ENCODE data around the gene ULBP2.
"Not testable (repeated sequence)": the region's sequence is repeated elsewhere in the genome, so short reads cannot be mapped to it uniquely, and the experiment has no call there.

ULBP2 gene

GRCh38 chr6:149925253-149925973 is 16.4 kb upstream of the ULBP2 start:
- peaks cover 23% of the 10 kb centered on the region for H3K4me1 ChIP-seq (ENCODE audit: control insufficient read depth, insufficient read depth, low read depth, low read length)
- H3K79me1 ChIP-seq (replicated peaks; ENCODE audit: low read length, poor library complexity, severe bottlenecking), result no peaks in the 10 kb centered on the region
- peak overlapping the region; percentile 25 to 88 for H3K18ac ChIP-seq (ENCODE audit: low read depth in 1 of 2, low read length in 2 of 2)
- H3K27ac ChIP-seq (ENCODE audit: low read length, poor library complexity, severe bottlenecking), result no peak overlapping the region
- no peak overlapping the region for H2BK5ac ChIP-seq (ENCODE audit: low read depth, low read length, poor library complexity, severe bottlenecking)
- peak overlapping the region in 1 of 2 experiments; percentile 29 for H2BK12ac ChIP-seq (ENCODE audit: low read length in 2 of 2)
- H3K4me2 ChIP-seq (ENCODE audit: low read length, poor library complexity, severe bottlenecking), result peak overlapping the region; percentile 88
- H2AFZ ChIP-seq (ENCODE audit: low read depth, low read length), result peak overlapping the region; percentile 43
- WGBS, result 14% methylated on average over 34 of the region's 34 CpGs
- H3K27me3 ChIP-seq (ENCODE audit: control insufficient read depth in 1 of 2, insufficient read depth in 1 of 2, low read length in 2 of 2), result peaks cover 15 to 34% of the 10 kb centered on the region in 2 experiments
- H3K4me3 ChIP-seq (ENCODE audit: insufficient read depth in 1 of 2, low read depth in 1 of 2, low read length in 2 of 2), result peak overlapping the region; percentile 60 to 77
- H3K23ac ChIP-seq (ENCODE audit: low read length in 2 of 2), result no peak overlapping the region
- DNase-seq, result peak; percentile 24
- H2AK5ac ChIP-seq (ENCODE audit: low read length, severe bottlenecking), result no peak overlapping the region
- H3K9me3 ChIP-seq (ENCODE audit: control insufficient read depth, low read length), result no peaks in the 10 kb centered on the region
- peak overlapping the region; percentile 41 for H4K91ac ChIP-seq (ENCODE audit: low read length)
- peak overlapping the region; percentile 75 to 96 for H3K4ac ChIP-seq (ENCODE audit: low read depth in 1 of 2, low read length in 2 of 2)
- H4K8ac ChIP-seq (ENCODE audit: low read length), result peak overlapping the region; percentile 97
- no peaks in the 10 kb centered on the region for H3K36me3 ChIP-seq (ENCODE audit: control insufficient read depth in 1 of 2, insufficient read depth in 2 of 2, low read depth in 1 of 2, low read length in 2 of 2)
- H2BK15ac ChIP-seq (ENCODE audit: low read depth, poor library complexity, severe bottlenecking), result peak overlapping the region; percentile 30
- peak overlapping the region in 1 of 2 experiments; percentile 61 for H3K14ac ChIP-seq (ENCODE audit: low read length in 2 of 2)
- H2BK120ac ChIP-seq (ENCODE audit: low read depth, low read length), result no peak overlapping the region
- H3K9ac ChIP-seq (ENCODE audit: low read length), result peak overlapping the region; percentile 85

GRCh38 chr6:149925974-149926777 is 15.6 kb upstream of the ULBP2 start:
- Histone ChIP-seq H2BK15ac (ENCODE audit: low read depth, poor library complexity, severe bottlenecking) (peak overlapping the region; percentile 30), H3K27ac (ENCODE audit: low read length, poor library complexity, severe bottlenecking) (no peak overlapping the region), H3K4ac (ENCODE audit: low read depth in 1 of 2, low read length in 2 of 2) (peak overlapping the region; percentile 75 to 96), H3K23ac (ENCODE audit: low read length in 2 of 2) (no peak overlapping the region), H3K9ac (ENCODE audit: low read length) (peak overlapping the region; percentile 85), H4K91ac (ENCODE audit: low read length) (no peak overlapping the region), H2BK120ac (ENCODE audit: low read depth, low read length) (peak overlapping the region; percentile 57), H3K27me3 (ENCODE audit: control insufficient read depth in 1 of 2, insufficient read depth in 1 of 2, low read length in 2 of 2) (peaks cover 20 to 32% of the 10 kb centered on the region in 2 experiments), H3K4me2 (ENCODE audit: low read length, poor library complexity, severe bottlenecking) (peak overlapping the region; percentile 88), H3K4me1 (ENCODE audit: control insufficient read depth, insufficient read depth, low read depth, low read length) (peaks cover 23% of the 10 kb centered on the region), H3K9me3 (ENCODE audit: control insufficient read depth, low read length) (no peaks in the 10 kb centered on the region), H2AFZ (ENCODE audit: low read depth, low read length) (peak overlapping the region; percentile 43), H4K8ac (ENCODE audit: low read length) (peak overlapping the region; percentile 97), H2AK5ac (ENCODE audit: low read length, severe bottlenecking) (no peak overlapping the region), H2BK5ac (ENCODE audit: low read depth, low read length, poor library complexity, severe bottlenecking) (no peak overlapping the region), H3K36me3 (ENCODE audit: control insufficient read depth in 1 of 2, insufficient read depth in 2 of 2, low read depth in 1 of 2, low read length in 2 of 2) (no peaks in the 10 kb centered on the region), H2BK12ac (ENCODE audit: low read length in 2 of 2) (no peak overlapping the region), H3K14ac (ENCODE audit: low read length in 2 of 2) (peak overlapping the region in 1 of 2 experiments; percentile 61), H3K79me1 (replicated peaks; ENCODE audit: low read length, poor library complexity, severe bottlenecking) (no peaks in the 10 kb centered on the region), H3K4me3 (ENCODE audit: insufficient read depth in 1 of 2, low read depth in 1 of 2, low read length in 2 of 2) (peak overlapping the region; percentile 60 to 77), H3K18ac (ENCODE audit: low read depth in 1 of 2, low read length in 2 of 2) (peak overlapping the region; percentile 25 to 88)
- DNase-seq, result peak; percentile 83
- WGBS, result 6% methylated on average over 27 of the region's 31 CpGs

- not testable (repeated sequence) for H2AFZ ChIP-seq (ENCODE audit: low read depth, low read length); H3K4me2 ChIP-seq (ENCODE audit: low read length, poor library complexity, severe bottlenecking); DNase-seq; H3K4me3 ChIP-seq (ENCODE audit: insufficient read depth in 1 of 2, low read depth in 1 of 2, low read length in 2 of 2); H2BK12ac ChIP-seq (ENCODE audit: low read length in 2 of 2); H3K9me3 ChIP-seq (ENCODE audit: control insufficient read depth, low read length); H3K23ac ChIP-seq (ENCODE audit: low read length in 2 of 2); H2BK120ac ChIP-seq (ENCODE audit: low read depth, low read length); H4K8ac ChIP-seq (ENCODE audit: low read length); H3K18ac ChIP-seq (ENCODE audit: low read depth in 1 of 2, low read length in 2 of 2); H3K36me3 ChIP-seq (ENCODE audit: control insufficient read depth in 1 of 2, insufficient read depth in 2 of 2, low read depth in 1 of 2, low read length in 2 of 2); H3K27ac ChIP-seq (ENCODE audit: low read length, poor library complexity, severe bottlenecking); H3K4ac ChIP-seq (ENCODE audit: low read depth in 1 of 2, low read length in 2 of 2); H2BK15ac ChIP-seq (ENCODE audit: low read depth, poor library complexity, severe bottlenecking); H2AK5ac ChIP-seq (ENCODE audit: low read length, severe bottlenecking); H2BK5ac ChIP-seq (ENCODE audit: low read depth, low read length, poor library complexity, severe bottlenecking); H3K9ac ChIP-seq (ENCODE audit: low read length); H3K14ac ChIP-seq (ENCODE audit: low read length in 2 of 2); H4K91ac ChIP-seq (ENCODE audit: low read length); H3K79me1 ChIP-seq (replicated peaks; ENCODE audit: low read length, poor library complexity, severe bottlenecking)
- 88% methylated on average over 3 of the region's 4 CpGs for WGBS
- H3K27me3 ChIP-seq (ENCODE audit: control insufficient read depth in 1 of 2, insufficient read depth in 1 of 2, low read length in 2 of 2), result peaks cover 20 to 28% of the 10 kb centered on the region in 2 experiments
- peaks cover 23% of the 10 kb centered on the region for H3K4me1 ChIP-seq (ENCODE audit: control insufficient read depth, insufficient read depth, low read depth, low read length)
Observed at GRCh38 chr6:149927025-149927424, 14.8 kb upstream of the ULBP2 start.

GRCh38 chr6:149929422-149929821 is 12.4 kb upstream of the ULBP2 start:
- H3K23ac ChIP-seq (ENCODE audit: low read length in 2 of 2), result no peak overlapping the region
- peaks cover 10% of the 10 kb centered on the region for H3K4me1 ChIP-seq (ENCODE audit: control insufficient read depth, insufficient read depth, low read depth, low read length)
- no peaks in the 10 kb centered on the region for H3K36me3 ChIP-seq (ENCODE audit: control insufficient read depth in 1 of 2, insufficient read depth in 2 of 2, low read depth in 1 of 2, low read length in 2 of 2)
- no peak overlapping the region for H3K14ac ChIP-seq (ENCODE audit: low read length in 2 of 2)
- no peak overlapping the region for H3K4me3 ChIP-seq (ENCODE audit: insufficient read depth in 1 of 2, low read depth in 1 of 2, low read length in 2 of 2)
- H3K9me3 ChIP-seq (ENCODE audit: control insufficient read depth, low read length), result no peaks in the 10 kb centered on the region
- no peak overlapping the region for H2AK5ac ChIP-seq (ENCODE audit: low read length, severe bottlenecking)
- no peaks in the 10 kb centered on the region for H3K79me1 ChIP-seq (replicated peaks; ENCODE audit: low read length, poor library complexity, severe bottlenecking)
- H4K91ac ChIP-seq (ENCODE audit: low read length), result no peak overlapping the region
- no peak overlapping the region for H4K8ac ChIP-seq (ENCODE audit: low read length)
- H2BK15ac ChIP-seq (ENCODE audit: low read depth, poor library complexity, severe bottlenecking), result peak overlapping the region; percentile 40
- no peak overlapping the region for H2BK5ac ChIP-seq (ENCODE audit: low read depth, low read length, poor library complexity, severe bottlenecking)
- no peak overlapping the region for H2AFZ ChIP-seq (ENCODE audit: low read depth, low read length)
- no peak overlapping the region for H3K4me2 ChIP-seq (ENCODE audit: low read length, poor library complexity, severe bottlenecking)
- H3K18ac ChIP-seq (ENCODE audit: low read depth in 1 of 2, low read length in 2 of 2), result no peak overlapping the region
- no peak overlapping the region for H2BK12ac ChIP-seq (ENCODE audit: low read length in 2 of 2)
- H3K27ac ChIP-seq (ENCODE audit: low read length, poor library complexity, severe bottlenecking), result no peak overlapping the region
- H3K27me3 ChIP-seq (ENCODE audit: control insufficient read depth in 1 of 2, insufficient read depth in 1 of 2, low read length in 2 of 2), result peaks cover 29 to 32% of the 10 kb centered on the region in 2 experiments
- no peak overlapping the region for H2BK120ac ChIP-seq (ENCODE audit: low read depth, low read length)
- no peak overlapping the region for H3K4ac ChIP-seq (ENCODE audit: low read depth in 1 of 2, low read length in 2 of 2)
- no peak for DNase-seq
- 12% methylated on average over 3 of the region's 3 CpGs for WGBS
- no peak overlapping the region for H3K9ac ChIP-seq (ENCODE audit: low read length)

Measured in mesenchymal stem cell (in vitro differentiated cells and primary cell).